Measurements from ENCODE around the gene CILP2. TPM values are rescaled to one million over a fixed set of nuclear protein-coding genes. Genes with fewer than 3 reads are reported as not detected.

Gene CILP2
- total and polyA plus RNA-seq, 4 donors: 0.08 to 0.42 (median 0.09) TPM; not detected in 1

- WGBS: 90% methylated on average over 75 of the region's 75 CpGs
Observed at GRCh38 chr19:19544257-19544953, 6.3 kb downstream of the CILP2 start.

DNA sequence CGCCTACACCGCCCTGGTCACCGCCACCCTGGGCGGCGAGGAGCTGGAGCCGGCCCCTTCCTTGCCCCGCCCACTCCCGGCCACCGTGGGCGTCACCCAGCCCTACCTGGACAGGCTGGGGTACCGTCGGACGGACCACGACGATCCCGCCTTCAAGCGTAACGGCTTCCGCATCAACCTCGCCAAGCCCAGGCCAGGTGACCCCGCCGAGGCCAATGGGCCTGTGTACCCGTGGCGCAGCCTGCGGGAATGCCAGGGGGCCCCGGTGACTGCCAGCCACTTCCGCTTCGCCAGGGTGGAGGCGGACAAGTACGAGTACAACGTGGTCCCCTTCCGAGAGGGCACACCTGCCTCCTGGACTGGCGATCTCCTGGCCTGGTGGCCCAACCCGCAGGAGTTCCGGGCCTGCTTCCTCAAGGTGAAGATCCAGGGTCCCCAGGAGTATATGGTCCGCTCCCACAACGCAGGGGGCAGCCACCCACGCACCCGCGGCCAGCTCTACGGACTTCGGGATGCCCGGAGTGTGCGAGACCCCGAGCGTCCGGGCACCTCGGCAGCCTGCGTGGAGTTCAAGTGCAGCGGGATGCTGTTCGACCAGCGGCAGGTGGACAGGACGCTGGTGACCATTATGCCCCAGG, 7.0 kb downstream of the CILP2 start:
- Histone ChIP-seq H3K9me3 (ENCODE audit: control insufficient read depth in 4 of 4, low read length in 3 of 4) (peaks cover 0 to 3% (median 0%) of the 10 kb centered on the region in 4 donors), H3K4me3 (ENCODE audit: low read depth in 1 of 3, low read length in 3 of 3) (no peak overlapping the region), H3K4me1 (ENCODE audit: control insufficient read depth in 4 of 4, insufficient read depth in 4 of 4, low read length in 3 of 4) (peaks cover 0 to 9% (median 4%) of the 10 kb centered on the region in 4 donors), H3K36me3 (ENCODE audit: control insufficient read depth in 4 of 4, insufficient read depth in 3 of 4, low read depth in 1 of 4, low read length in 3 of 4) (no peaks in the 10 kb centered on the region), H3K27ac (ENCODE audit: low read depth in 1 of 2, low read length in 2 of 2) (no peak overlapping the region), H3K27me3 (ENCODE audit: control insufficient read depth in 4 of 4, insufficient read depth in 4 of 4, low read length in 3 of 4) (peaks cover 0 to 6% (median 2%) of the 10 kb centered on the region in 4 donors), H3K9ac (ENCODE audit: low read depth in 1 of 2, low read length in 2 of 2) (no peak overlapping the region)
- 90% methylated on average over 53 of the region's 53 CpGs for WGBS
- no peak for DNase-seq (ENCODE audit: low spot score)
- TF ChIP-seq, protein P1, sequence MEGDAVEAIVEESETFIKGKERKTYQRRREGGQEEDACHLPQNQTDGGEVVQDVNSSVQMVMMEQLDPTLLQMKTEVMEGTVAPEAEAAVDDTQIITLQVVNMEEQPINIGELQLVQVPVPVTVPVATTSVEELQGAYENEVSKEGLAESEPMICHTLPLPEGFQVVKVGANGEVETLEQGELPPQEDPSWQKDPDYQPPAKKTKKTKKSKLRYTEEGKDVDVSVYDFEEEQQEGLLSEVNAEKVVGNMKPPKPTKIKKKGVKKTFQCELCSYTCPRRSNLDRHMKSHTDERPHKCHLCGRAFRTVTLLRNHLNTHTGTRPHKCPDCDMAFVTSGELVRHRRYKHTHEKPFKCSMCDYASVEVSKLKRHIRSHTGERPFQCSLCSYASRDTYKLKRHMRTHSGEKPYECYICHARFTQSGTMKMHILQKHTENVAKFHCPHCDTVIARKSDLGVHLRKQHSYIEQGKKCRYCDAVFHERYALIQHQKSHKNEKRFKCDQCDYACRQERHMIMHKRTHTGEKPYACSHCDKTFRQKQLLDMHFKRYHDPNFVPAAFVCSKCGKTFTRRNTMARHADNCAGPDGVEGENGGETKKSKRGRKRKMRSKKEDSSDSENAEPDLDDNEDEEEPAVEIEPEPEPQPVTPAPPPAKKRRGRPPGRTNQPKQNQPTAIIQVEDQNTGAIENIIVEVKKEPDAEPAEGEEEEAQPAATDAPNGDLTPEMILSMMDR (IDR thresholded peaks at IDR 0.05; ENCODE audit: low read depth, low read length, missing input control): no peak
- TF ChIP-seq ATF3 (IDR thresholded peaks at IDR 0.05) (no peak), SP1 (IDR thresholded peaks at IDR 0.05) (no peak), HNF4G (IDR thresholded peaks at IDR 0.05) (no peak), ZBTB33 (IDR thresholded peaks at IDR 0.05) (no peak), EGR1 (IDR thresholded peaks at IDR 0.05; ENCODE audit: low read depth in 2 of 2) (no peak), FOXA1 (IDR thresholded peaks at IDR 0.05) (no peak), JUND (IDR thresholded peaks at IDR 0.05) (no peak), YY1 (IDR thresholded peaks at IDR 0.05) (no peak), RAD21 (IDR thresholded peaks at IDR 0.05) (no peak), FOXA2 (IDR thresholded peaks at IDR 0.05) (no peak)

More at GRCh38 chr19:19544257-19544953, 6.3 kb downstream of the CILP2 start:
- Histone ChIP-seq H3K9me3 (ENCODE audit: control insufficient read depth in 4 of 4, low read length in 3 of 4) (peaks cover 0 to 3% (median 0%) of the 10 kb centered on the region in 4 donors), H3K27me3 (ENCODE audit: control insufficient read depth in 4 of 4, insufficient read depth in 4 of 4, low read length in 3 of 4) (peaks cover 0 to 6% (median 2%) of the 10 kb centered on the region in 4 donors), H3K9ac (ENCODE audit: low read depth in 1 of 2, low read length in 2 of 2) (no peak overlapping the region), H3K36me3 (ENCODE audit: control insufficient read depth in 4 of 4, insufficient read depth in 3 of 4, low read depth in 1 of 4, low read length in 3 of 4) (no peaks in the 10 kb centered on the region), H3K4me3 (ENCODE audit: low read depth in 1 of 3, low read length in 3 of 3) (no peak overlapping the region), H3K4me1 (ENCODE audit: control insufficient read depth in 4 of 4, insufficient read depth in 4 of 4, low read length in 3 of 4) (peaks cover 0 to 9% (median 4%) of the 10 kb centered on the region in 4 donors), H3K27ac (ENCODE audit: low read depth in 1 of 2, low read length in 2 of 2) (no peak overlapping the region)
- TF ChIP-seq TAF1 (conservative IDR thresholded peaks at IDR 0.05) (no peak), EGR1 (IDR thresholded peaks at IDR 0.05; ENCODE audit: low read depth in 2 of 2) (no peak), SP1 (IDR thresholded peaks at IDR 0.05) (no peak), HNF4G (IDR thresholded peaks at IDR 0.05) (no peak), ATF3 (IDR thresholded peaks at IDR 0.05) (no peak), YY1 (IDR thresholded peaks at IDR 0.05) (no peak), GABPA (IDR thresholded peaks at IDR 0.05 in 1 of 2, conservative IDR thresholded peaks at IDR 0.05 in 1 of 2) (no peak), REST (IDR thresholded peaks at IDR 0.05) (no peak), HNF4A (conservative IDR thresholded peaks at IDR 0.05) (no peak), FOXA2 (IDR thresholded peaks at IDR 0.05) (no peak)
- no peak for DNase-seq (ENCODE audit: low spot score)

Data from liver (tissue), 9 donors.